Measurements from ENCODE around the gene PCP2.

PCP2 gene

GRCh38 chr19:7610491-7611240 is 22.9 kb downstream of the PCP2 start (continued):
- TF ChIP-seq SNAI2 (CRISPR knock-in tag; IDR thresholded peaks at IDR 0.05) (no peak), ARNTL (CRISPR knock-in tag; IDR thresholded peaks at IDR 0.05; ENCODE audit: borderline replicate concordance, low read depth) (no peak)

GRCh38 chr19:7607874-7608560 is 25.5 kb downstream of the PCP2 start:
- TF ChIP-seq TOX (CRISPR knock-in tag; IDR thresholded peaks at IDR 0.05; ENCODE audit: borderline replicate concordance), result no peak
- no peak for ATAC-seq

- TF ChIP-seq ESRRG (CRISPR knock-in tag; IDR thresholded peaks at IDR 0.05), result no peak
- TF ChIP-seq ZFP3 (CRISPR knock-in tag; IDR thresholded peaks at IDR 0.05), result no peak
- TF ChIP-seq PATZ1 (CRISPR knock-in tag; IDR thresholded peaks at IDR 0.05; ENCODE audit: borderline replicate concordance), result no peak
- TF ChIP-seq ZNF70 (CRISPR knock-in tag; IDR thresholded peaks at IDR 0.05), result no peak
- TF ChIP-seq TCF4 (CRISPR knock-in tag; IDR thresholded peaks at IDR 0.05; ENCODE audit: borderline replicate concordance), result no peak
- TF ChIP-seq POU6F1 (CRISPR knock-in tag; IDR thresholded peaks at IDR 0.05; ENCODE audit: borderline replicate concordance, low read depth), result no peak
- no peak for TF ChIP-seq TSHZ2 (CRISPR knock-in tag; IDR thresholded peaks at IDR 0.05)
- TF ChIP-seq ARNTL (CRISPR knock-in tag; IDR thresholded peaks at IDR 0.05; ENCODE audit: borderline replicate concordance, low read depth), result no peak
- no peak for TF ChIP-seq GLIS3 (CRISPR knock-in tag; IDR thresholded peaks at IDR 0.05)
- no peak for TF ChIP-seq BACH2 (CRISPR knock-in tag; IDR thresholded peaks at IDR 0.05; ENCODE audit: borderline replicate concordance)
- no peak for ATAC-seq
Measured at GRCh38 chr19:7607212-7607873, 26.2 kb downstream of the PCP2 start.

- no peak for TF ChIP-seq ZC3H10 (CRISPR knock-in tag; IDR thresholded peaks at IDR 0.05)
- no peak for TF ChIP-seq GLIS3 (CRISPR knock-in tag; IDR thresholded peaks at IDR 0.05)
- no peak for TF ChIP-seq CREB5 (CRISPR knock-in tag; IDR thresholded peaks at IDR 0.05; ENCODE audit: low read depth)
- no peak for TF ChIP-seq CSDC2 (CRISPR knock-in tag; IDR thresholded peaks at IDR 0.05)
- TF ChIP-seq SNAI2 (CRISPR knock-in tag; IDR thresholded peaks at IDR 0.05), result no peak
- no peak for TF ChIP-seq PATZ1 (CRISPR knock-in tag; IDR thresholded peaks at IDR 0.05; ENCODE audit: borderline replicate concordance)
- no peak for TF ChIP-seq RARB (CRISPR knock-in tag; IDR thresholded peaks at IDR 0.05)
- no peak for TF ChIP-seq ARNTL (CRISPR knock-in tag; IDR thresholded peaks at IDR 0.05; ENCODE audit: borderline replicate concordance, low read depth)
- no peak for TF ChIP-seq CSRNP3 (CRISPR knock-in tag; IDR thresholded peaks at IDR 0.05)
- TF ChIP-seq PPARA (CRISPR knock-in tag; IDR thresholded peaks at IDR 0.05; ENCODE audit: borderline replicate concordance), result no peak
- no peak for TF ChIP-seq TCF4 (CRISPR knock-in tag; IDR thresholded peaks at IDR 0.05; ENCODE audit: borderline replicate concordance)
- no peak for TF ChIP-seq POU6F1 (CRISPR knock-in tag; IDR thresholded peaks at IDR 0.05; ENCODE audit: borderline replicate concordance, low read depth)
- TF ChIP-seq BACH2 (CRISPR knock-in tag; IDR thresholded peaks at IDR 0.05; ENCODE audit: borderline replicate concordance), result no peak
- TF ChIP-seq ZNF565 (CRISPR knock-in tag; conservative IDR thresholded peaks at IDR 0.05; ENCODE audit: low read depth), result no peak
- ATAC-seq, result no peak
Measured at GRCh38 chr19:7606289-7606688, 27.2 kb downstream of the PCP2 start.
